GM18870 (cell line): Measurements from ENCODE around the gene MAN1A1.
"Not testable (repeated sequence)": the region's sequence is repeated elsewhere in the genome, so short reads cannot be mapped to it uniquely, and the experiment has no call there.

ENCODE experiments used
- ATAC-seq: cut with Tn5 transposase; IDR thresholded peaks from one replicate; pipeline ENCODE4 v1.9.1; 2021; ENCODE audit warnings: moderate library complexity; ENCODE audit not compliant: unreplicated experiment

The MAN1A1 gene

DNA sequence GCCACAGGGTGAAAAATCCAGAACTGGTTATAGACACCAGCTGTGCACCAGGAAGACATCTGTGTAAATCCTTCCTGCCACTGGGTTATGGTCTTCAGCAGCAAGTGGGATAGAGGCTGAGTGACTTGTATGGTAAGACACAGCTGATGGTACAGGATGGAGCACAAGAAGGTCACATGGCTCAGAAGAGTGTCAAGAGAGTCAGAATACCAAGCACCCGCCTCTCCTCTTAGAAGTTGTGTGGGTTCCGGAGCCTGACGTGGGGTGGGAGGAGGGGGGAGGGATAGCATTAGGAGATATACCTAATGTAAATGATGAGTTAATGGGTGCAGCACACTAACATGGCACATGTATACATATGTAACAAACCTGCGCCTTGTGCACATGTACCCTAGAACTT, 193.5 kb downstream of the MAN1A1 start:
- not testable (repeated sequence) for ATAC-seq

DNA sequence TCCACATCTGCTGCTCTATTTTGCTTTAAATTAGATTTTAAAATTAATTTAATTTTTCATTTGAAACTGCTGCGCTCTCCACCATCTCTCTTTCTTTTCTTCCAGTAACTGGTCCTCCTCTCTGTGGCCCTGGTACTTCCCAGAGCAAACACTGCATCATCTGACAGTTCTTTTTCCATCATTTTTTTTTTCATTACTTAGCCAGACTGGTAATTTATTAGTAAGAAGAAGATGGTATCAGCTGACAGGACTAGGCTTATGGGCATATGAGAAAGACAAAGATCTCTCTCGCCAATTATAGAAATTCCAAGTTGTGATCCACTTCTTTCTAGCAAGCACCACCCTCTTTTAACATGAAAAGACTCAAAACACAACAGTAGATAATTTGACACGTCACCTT, 197.4 kb downstream of the MAN1A1 start:
- no peak for ATAC-seq

DNA sequence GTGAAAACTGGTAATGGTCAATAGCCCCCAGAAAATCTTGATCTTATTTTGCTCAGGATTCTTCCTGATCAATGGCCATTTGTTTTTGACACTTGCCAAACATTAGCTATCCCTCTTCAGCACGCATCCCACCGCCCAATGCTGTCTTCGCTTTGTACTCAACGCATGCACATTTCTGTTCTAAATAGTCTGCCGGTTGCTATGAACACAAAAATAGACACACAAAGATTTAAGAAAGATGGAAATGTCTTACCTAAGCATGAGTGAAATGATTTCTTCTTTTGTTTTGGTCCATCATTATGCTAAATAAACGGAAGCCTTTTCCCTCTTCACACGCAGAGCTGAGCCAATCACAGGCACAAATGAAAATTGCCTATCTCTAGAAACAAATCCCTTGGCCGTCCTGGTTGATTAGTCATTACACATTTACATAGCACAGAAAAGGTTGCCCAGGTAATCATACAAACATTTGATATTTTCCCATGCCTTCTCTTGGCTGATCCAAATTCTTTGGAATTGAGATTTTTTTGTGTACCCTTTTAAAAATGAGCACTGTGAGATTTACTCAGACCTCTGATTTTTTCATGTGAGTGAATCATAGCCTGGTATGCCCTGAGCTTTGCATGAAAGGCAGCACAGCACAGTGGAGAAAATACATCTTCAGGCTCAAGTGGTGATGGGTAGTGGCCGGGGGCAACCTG, 200.6 kb downstream of the MAN1A1 start:
- no peak for ATAC-seq

DNA sequence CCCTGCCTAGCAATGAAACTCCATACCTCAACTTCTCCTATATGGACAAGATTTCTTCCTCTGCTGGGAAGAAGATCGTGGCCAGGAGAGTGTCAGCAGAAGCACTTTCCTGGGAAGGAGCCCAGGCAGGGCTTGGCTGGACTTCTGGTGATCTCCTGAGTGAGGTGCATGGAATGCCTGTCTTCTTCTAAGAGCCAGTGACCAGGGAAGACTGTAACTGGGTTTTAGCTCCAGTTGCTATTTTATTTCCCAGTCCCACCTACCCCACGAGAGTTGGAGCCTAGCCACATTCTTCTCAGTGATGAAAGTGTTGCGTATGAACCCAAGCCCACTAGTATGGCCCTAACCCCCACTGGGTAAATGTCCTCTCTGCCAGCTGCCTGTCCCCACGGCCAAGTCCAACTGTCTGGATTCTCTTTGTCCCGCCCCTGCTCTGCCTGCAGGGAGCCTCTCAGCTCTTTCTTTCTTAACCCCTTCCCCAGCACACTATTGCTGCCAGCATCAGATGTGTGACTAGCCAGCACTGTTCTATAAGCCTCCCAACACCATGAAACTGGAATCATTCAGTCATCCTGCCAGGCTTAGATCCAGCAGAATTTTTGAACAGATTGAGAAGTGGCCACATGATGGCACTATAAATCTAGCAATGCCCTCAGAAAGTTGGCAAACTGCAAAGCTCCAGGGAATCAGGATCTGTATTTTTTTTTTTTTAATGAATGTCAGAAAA, 201.3 kb downstream of the MAN1A1 start:
- no peak for ATAC-seq

DNA sequence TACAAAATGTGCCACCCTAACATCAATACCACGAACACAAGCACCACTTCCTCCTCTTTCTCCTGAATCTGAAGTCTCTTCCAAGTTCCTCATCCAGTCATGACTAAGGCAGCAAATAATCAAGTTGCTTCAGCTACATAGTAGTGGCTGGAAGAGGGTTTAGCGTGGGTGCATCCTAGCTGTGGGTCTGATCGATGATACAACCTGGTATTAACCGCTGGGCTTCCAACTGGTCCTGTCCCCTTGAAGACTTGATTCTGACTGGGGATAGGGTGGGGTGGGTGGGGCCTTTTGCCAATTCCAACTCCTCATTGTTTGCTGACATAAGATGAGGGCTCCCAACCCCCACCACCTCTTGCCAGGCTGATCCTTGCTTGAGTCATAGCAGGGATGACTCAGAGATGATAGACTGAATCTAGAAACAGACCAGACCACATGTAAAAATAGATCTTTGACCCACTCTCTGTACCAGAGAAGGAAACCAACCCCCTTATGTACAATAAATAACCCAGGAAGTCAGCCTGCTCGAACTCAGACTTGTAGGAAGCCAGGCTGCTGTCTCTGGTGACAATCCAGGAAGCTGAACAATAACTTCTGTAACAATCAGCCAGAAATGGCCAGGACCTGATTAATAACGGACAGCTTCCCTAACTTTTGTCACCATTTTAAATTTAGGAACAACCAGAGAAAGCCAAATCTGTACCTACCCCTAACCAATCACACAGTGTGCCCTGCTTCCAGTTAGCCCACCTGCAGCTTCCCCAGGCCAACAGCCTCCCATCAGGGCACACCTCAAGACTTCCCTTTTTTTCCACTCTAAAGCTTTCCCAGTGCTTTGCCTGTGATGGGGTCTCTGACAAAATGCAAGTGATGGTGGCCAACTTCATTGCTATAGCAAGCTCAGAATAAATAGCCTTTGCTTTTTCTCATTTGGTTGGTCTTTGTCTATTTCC, 202.2 kb downstream of the MAN1A1 start:
- ATAC-seq = peak; percentile 100

DNA sequence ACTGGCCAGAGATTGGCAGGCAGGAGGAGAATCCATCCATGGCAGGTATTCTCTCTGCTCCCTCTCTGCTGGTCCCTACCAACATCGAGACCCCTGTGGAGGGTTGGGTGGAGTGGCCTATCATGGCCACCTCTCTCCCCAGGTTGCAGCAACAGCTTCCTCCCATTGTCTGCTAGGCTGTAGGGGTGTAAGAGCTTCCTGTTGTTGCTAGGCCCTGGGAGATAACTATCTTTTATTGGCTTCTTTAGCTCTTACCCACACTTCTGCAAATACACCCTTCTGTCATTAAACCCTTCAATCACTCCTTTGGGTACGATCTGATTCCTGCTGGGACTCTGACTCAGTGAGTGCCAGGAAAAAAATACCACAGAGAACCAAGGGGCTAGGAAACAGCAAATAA, 204.4 kb downstream of the MAN1A1 start:
- no peak for ATAC-seq

DNA sequence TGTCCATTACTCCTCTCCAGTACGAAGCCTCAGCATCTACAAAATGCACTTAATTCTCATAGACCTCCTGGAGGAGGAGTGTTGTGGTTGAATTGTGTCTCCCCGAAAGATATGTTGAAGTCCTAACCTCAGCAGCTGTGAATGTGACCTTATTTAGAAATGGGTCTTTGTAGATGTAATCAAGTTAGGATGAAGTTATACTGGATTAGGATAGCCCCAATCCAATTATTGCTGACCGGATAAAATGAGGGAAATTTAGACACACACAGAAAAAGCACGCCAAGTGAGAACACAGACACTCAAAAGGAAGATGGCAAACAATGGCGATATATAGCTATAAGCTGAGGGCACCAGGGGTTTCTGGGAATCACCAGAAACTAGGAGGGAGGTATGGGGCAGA, 206.9 kb downstream of the MAN1A1 start:
- no peak for ATAC-seq

DNA sequence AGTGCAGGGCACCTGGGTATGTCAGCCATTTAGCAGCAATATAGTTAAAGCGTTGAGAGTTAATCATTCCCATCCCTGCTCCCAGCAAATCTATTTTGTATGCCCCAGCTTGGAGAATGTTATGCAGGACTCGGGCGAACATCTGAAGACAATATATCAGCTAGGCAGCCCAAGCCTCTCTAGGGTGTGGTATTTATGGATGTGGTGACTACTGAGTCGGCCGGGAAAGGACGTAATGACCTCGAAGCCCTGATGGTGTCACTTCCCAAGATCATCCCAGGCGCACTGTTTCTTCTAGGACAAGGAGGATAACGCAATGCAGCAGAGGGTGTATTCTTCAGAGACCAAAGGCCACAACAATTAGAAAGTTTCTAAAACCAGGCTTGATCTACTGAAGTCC, 207.5 kb downstream of the MAN1A1 start:
- ATAC-seq = no peak

DNA sequence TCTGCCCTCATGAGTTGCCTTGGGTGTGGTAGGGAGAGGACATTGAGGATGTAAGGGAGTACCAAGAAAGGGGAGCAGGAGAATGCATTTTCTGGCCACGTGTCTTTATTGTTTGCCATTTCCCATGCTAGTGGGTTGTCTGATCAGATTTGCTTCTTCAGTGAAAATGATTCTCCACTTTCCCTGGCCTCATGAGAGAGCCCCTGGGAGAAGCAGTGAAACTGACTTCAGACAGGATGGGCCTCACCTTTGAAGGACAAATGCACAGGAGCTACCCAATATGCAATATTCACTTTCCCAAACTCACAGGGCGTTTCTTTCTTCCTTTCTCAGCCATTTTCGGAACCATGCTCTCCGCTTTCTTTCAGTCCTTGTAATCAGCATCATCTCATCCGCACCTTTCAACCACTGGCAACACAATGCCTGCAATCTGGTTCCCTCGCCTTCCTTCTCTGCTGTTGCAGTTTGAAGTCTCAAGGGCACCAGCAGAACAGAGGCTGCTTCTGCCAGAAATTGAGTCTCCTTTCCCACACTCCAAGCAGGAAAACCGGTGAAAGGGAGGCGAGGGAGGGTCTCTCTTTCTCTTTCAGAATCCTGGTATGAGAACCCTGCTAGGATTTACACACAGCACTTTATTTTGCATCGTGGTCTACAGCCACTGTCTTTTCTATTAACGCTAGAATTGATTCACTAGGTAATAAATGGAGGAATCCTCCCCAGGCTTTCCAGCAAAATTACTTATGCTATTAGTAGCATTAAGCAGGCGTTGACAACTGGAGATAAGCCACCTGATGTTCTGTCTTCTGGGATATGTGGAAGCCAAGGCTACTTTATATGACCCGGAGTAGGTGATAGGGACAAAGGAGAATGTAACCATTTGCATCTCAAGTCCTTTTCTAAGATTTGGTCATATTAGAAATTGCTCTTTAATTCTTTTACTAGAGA, 209.1 kb downstream of the MAN1A1 start:
- ATAC-seq = no peak

DNA sequence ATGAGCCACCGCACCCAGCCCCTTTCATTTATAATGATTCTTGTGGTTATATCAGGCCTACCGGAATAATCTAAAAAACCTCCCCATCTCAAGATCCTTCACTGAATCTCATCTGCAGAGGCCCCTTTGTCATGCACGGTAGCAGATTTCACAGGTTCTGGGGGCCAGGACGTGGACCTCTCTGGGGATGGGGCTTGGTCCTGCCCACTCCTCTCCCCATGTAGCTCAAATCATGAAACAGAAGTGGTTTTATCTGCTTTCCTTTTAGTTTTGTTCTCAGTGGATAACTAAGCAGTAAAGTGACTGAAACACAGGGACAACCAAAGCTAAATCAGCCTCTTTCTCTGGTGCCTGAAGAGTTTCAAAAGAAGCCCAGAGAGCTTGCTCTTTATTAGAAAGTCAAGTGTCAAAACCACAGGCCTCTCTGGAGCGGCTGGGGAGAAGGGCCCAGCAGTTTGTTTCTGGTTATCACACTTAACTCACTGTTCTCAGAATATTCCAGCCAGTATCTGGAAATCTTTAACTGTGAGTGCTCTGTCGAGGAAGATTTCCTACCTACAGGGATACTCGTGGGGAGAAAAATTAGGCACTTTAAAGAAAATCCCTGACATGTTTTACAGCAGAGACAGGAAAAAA, 210.5 kb downstream of the MAN1A1 start:
- ATAC-seq = peak; percentile 89

DNA sequence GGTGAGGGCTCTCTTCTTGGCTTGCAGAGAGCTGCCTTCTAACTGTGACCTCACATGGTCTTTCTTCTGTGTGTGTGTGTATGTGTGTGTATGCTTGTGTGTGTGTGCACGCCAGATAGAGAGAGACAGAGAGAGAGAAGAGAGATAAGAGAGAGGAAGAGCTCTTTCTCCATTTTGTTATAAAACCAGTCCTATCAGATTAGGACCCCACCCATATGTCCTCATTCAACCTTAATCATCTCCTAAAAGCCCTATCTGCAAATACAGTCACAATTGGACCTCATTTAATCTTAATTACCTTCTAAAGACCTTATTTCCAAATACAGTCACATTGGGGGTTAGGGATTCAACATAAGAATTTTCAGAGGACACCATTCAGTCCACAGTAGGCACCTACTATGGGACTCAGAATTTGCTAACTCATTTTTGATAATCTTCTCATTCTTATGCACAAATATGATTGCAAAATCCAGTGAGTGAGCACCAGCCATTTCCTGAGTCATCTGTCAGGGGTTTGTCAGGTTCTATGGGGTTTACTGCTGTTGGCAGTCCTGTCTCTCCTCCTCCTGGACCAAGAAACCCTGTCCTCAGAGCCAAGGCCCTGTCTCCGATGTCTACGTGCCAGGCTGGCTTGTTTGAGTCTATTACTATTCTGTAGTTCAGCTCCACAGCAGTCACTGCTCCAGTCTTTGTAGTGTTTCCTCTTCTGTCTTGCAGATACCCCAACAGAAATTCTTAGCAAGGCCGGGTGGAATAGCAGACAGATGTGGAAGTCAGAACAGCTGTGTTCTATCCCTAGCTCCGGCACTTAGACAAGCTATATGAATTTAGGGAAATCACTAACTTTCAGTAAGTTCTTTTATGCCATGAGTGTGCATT, 212.1 kb downstream of the MAN1A1 start:
- ATAC-seq = no peak

DNA sequence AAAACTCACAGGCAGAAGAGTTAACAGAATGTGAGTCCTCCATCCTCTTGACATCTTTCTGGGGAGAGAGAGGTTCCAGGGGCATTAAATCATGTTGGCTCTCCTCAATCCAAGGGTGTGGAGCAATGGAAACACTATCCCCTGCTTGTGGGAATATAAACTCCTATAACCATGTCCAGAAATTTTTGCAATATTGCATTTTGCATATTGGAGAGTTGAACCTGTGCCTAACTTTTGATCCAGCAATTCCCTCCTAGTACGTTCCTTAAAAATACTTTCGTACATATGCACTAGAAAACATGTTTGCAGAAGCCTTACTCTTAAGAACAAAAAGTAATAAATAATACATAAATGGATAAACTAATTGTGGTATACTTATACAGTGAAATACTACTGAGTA, 214.8 kb downstream of the MAN1A1 start:
- ATAC-seq = no peak

DNA sequence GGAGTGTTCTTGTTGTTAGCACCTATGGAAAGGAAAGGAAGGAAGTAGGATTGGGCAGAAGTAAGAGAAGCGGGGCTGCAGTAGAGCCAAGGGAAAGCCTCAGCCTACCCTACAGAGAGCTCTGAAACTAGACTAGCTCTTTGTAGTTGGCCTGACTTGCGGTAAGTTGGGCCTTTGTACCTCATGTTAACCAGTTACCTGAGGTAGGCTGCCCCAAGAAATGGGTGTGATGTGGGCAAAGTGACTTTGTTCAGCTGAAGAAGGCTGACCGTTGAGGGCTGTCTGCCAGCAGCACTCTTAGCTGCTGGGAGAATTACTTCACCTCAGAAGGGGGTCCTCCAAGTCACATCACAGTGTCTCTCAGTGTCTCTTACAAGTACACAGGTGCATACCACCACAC, 216.2 kb downstream of the MAN1A1 start:
- no peak for ATAC-seq

DNA sequence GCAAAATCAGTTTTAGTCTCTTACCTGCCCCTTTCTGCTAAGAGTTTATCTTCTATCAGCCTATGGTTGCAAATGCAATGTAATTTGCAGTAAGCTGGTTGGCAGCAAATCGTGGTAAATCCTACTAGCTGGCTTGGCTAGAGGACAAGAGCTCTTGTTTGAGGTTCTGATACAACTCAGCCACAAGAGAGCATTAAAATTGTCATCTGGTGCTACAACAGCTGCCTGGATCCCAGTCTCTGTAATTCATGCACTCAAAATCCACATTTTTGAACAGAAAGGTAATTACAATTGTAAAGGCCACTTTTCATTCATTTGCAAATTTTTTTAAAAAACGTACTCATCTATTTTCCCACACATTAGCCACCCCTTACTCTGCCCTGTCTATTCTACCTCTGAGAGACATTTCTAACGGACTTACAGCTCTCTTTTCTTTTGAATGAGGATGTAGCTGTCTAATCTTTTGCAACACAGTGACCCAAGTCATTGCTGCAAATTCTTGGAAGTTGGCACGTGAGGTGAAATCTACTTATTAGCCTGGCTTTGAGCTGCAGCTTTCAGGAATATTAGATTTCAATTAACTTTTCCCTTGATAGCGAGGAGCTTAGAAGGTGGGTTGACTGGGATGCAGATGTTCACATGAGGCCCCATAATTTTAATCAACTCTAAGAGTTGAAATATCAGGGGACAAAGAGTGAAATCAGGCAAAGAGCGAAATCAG, 217.1 kb downstream of the MAN1A1 start:
- no peak for ATAC-seq

DNA sequence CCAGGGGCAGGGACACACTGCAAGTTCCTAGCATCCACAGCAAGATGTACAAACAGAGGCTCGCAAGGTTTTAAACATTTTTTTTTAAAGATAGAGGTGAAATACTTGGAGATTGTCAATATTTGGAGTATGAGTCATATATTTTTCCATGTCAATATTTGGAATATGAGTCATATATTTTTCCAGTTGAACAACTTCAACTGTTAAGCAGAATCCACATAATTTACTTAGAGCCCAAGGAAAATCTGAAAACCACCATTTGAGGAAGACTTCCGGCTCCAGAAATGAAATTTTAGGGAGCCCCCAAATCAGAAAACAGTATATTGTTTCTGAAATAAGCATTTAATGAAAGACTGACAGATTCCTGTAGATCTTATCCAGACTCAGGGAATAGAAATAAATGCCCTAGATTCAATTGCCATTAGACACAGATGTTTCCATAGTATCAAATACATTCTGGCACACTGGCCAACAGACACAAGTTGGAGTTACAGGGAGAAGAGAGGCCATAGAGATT, 219.5 kb downstream of the MAN1A1 start:
- no peak for ATAC-seq

DNA sequence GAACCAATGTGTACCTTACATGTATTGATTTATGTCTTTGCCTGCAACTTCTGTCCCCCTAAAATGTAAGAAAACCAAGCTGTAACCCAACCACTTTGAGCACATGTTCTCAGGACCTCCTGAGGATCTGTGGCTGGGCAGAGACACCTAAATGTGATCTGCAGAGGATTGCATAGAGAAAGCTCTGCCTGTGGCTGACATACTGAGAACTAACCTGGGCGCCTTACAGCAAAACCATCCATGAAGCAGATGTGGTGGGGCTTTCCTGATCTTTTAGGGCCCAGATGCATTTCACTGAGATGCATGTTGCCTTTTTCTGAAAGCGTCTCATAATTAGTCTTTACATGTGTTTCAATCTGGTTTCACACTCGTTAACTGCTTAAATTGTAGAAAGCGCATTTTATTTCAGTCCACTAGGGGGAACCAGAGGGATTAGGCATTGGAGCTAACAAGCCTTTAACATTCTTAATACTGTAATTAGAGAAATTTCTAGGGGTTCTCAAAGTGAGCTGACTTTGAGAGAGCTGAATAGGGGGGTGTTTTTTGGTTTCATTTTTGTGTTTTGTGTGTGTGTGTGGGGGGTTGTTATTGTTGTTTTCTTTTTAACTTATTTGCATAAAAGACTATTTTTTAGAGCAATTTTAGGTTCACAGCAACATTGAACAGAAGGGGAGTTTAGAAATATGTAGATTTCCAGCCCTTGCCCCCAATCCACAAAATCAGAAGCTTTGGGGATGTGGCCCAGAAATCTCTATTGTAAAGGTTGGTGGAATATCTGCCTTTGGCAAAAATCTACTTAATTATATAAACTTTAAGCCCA, 220.2 kb downstream of the MAN1A1 start:
- ATAC-seq = peak; percentile 89

DNA sequence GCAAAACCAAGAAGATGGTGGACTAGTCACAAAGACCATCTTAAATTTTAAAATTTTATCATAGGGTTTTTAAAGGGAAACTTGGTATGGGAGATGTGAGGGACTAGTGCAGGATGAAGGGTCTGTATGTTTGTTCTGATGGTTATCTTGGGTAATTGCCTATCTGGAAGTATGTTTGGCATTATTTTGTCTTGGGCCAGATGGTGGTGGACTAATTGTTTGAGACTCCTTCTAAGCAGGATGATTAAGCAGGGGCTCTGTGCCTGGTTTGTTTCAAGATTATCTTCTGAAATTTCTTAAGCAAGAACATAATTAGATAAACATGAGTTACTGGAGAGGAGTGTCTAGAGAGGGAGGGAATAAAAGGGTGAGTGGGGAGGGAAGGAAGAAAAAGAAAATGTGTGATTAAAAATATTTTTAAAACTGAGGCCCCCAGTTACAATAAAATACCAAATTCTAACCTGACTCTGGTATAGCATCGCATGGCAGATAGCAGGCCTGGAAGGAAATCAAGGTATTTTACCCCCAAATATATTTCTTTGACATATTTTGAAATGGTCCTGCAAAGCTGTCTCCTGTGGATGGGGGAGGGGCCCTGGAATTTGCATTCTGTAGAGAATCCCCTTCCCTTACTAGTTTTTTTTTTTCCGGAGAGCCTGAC, 221.2 kb downstream of the MAN1A1 start:
- no peak for ATAC-seq
